Measurements from ENCODE around the gene DIPK1C. TPM values are rescaled to one million over a fixed set of nuclear protein-coding genes. Genes with fewer than 3 reads are reported as not detected.

DIPK1C gene
- total and polyA plus RNA-seq, 2 donors (not counting 1 experiment from before 2014, with no cell fraction given): not detected

DNA sequence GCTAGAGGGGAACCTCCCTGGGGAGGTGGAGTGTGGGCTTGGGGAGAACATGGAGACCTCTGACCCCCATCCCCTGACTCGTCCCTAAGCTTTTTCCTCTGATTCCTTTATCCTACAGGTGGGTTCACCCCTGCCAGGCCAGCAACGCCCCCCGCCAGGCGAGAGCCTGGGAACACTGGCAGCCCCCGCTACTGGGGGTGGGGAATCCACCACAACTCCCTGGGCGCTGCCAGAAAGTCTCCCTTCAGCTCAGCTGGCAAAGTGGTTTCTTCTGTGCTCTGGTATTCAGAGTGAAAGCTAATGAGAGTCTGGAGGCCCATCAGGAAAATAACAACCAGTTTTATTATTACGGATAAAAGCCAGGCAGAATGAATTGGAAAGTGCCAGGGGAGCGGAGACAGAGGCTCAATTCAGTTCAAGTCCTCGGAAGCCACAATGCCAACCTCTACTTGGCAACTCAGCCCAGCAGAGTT is 2.8 kb downstream of the DIPK1C start:
- Histone ChIP-seq H2AFZ (ENCODE audit: insufficient read depth, low read depth, low read length, poor library complexity, severe bottlenecking) (no peak overlapping the region), H3K4me2 (replicated peaks; ENCODE audit: low read depth, low read length, poor library complexity, severe bottlenecking) (no peak overlapping the region), H3K4me1 (ENCODE audit: control insufficient read depth in 2 of 2, insufficient read depth in 2 of 2, low read length in 2 of 2) (peaks cover 7 to 9% of the 10 kb centered on the region in 2 donors), H3K27ac (ENCODE audit: low read length in 2 of 2) (no peak overlapping the region), H3K79me2 (ENCODE audit: control insufficient read depth, insufficient read depth, low read length) (no peaks in the 10 kb centered on the region), H4K20me1 (ENCODE audit: control insufficient read depth, insufficient read depth, low read length, poor library complexity, severe bottlenecking) (no peaks in the 10 kb centered on the region), H3K9me3 (ENCODE audit: control extremely low read depth in 1 of 3, control insufficient read depth in 2 of 3, insufficient read depth in 1 of 3, low read length in 2 of 3) (no peaks in the 10 kb centered on the region), H3K4me3 (ENCODE audit: control extremely low read depth in 1 of 5, extremely low read depth in 1 of 5, insufficient read depth in 1 of 5, low read depth in 2 of 5, low read length in 4 of 5) (no peak overlapping the region), H3K9ac (ENCODE audit: low read length) (no peak overlapping the region), H3K36me3 (replicated peaks in 1 of 2; ENCODE audit: control extremely low read depth in 1 of 2, control insufficient read depth in 1 of 2, extremely low read depth in 1 of 2, insufficient read depth in 2 of 2, low read length in 1 of 2) (no peaks in the 10 kb centered on the region), H3K27me3 (replicated peaks in 1 of 4; ENCODE audit: control extremely low read depth in 1 of 4, control insufficient read depth in 3 of 4, insufficient read depth in 4 of 4, low read length in 3 of 4) (peaks cover 0 to 46% (median 6%) of the 10 kb centered on the region in 4 experiments)
- Mint-ChIP-seq H3K4me1 (peaks cover 7% of the 10 kb centered on the region), H3K27ac (no peak overlapping the region), H3K9me3 (ENCODE audit: insufficient read depth) (no peaks in the 10 kb centered on the region), H3K4me3 (no peak overlapping the region), H3K27me3 (peaks cover 36% of the 10 kb centered on the region)
- no peak for DNase-seq
- ChIA-PET CTCF (no interaction called here), POLR2A (no interaction called here)
- intact Hi-C loops (cut with micrococcal nuclease): no loop called here
- ATAC-seq (ENCODE audit: low read depth): no peak
- TF ChIP-seq, protein P1, sequence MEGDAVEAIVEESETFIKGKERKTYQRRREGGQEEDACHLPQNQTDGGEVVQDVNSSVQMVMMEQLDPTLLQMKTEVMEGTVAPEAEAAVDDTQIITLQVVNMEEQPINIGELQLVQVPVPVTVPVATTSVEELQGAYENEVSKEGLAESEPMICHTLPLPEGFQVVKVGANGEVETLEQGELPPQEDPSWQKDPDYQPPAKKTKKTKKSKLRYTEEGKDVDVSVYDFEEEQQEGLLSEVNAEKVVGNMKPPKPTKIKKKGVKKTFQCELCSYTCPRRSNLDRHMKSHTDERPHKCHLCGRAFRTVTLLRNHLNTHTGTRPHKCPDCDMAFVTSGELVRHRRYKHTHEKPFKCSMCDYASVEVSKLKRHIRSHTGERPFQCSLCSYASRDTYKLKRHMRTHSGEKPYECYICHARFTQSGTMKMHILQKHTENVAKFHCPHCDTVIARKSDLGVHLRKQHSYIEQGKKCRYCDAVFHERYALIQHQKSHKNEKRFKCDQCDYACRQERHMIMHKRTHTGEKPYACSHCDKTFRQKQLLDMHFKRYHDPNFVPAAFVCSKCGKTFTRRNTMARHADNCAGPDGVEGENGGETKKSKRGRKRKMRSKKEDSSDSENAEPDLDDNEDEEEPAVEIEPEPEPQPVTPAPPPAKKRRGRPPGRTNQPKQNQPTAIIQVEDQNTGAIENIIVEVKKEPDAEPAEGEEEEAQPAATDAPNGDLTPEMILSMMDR (IDR thresholded peaks at IDR 0.05): no peak
- no peak for TF ChIP-seq EZH2 (IDR thresholded peaks at IDR 0.05; ENCODE audit: borderline replicate concordance, insufficient read depth, low read depth, low read length, poor library complexity, severe bottlenecking)
- WGBS (ENCODE audit: insufficient coverage): 84% methylated on average over 6 of the region's 9 CpGs

DNA sequence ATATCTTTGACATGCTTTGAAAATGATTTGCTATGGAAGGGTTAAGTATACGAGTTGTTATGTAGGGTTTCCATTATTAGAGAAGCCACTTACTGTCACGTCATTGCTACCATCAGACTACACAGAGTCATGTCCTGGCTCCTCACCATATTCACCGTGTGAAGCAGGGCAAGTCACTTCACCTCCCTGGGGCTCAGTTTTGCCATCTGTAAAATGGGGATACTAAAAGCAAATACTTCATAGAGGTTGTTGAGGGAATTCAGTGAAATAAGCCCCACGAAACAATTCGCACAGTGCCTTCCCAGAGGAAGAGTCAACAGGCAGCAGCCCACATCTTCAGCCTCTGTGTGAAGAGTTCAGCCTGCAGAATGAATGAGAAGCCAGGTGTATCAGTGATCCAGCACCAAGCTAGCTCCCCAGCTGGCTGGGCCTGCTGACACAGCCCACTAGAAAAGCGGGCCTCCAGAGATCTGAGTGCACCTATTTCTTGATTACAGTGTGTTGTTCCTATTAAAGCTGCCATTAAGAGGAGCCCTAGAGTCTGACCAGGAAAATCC is 3.4 kb downstream of the DIPK1C start:
- Mint-ChIP-seq H3K4me1 (peaks cover 7% of the 10 kb centered on the region), H3K27me3 (peaks cover 31% of the 10 kb centered on the region), H3K9me3 (ENCODE audit: insufficient read depth) (no peaks in the 10 kb centered on the region), H3K4me3 (no peak overlapping the region), H3K27ac (no peak overlapping the region)
- CTCF ChIA-PET: no interaction called here
- Histone ChIP-seq H3K4me3 (ENCODE audit: control extremely low read depth in 1 of 5, extremely low read depth in 1 of 5, insufficient read depth in 1 of 5, low read depth in 2 of 5, low read length in 4 of 5) (no peak overlapping the region), H3K9me3 (ENCODE audit: control extremely low read depth in 1 of 3, control insufficient read depth in 2 of 3, insufficient read depth in 1 of 3, low read length in 2 of 3) (no peaks in the 10 kb centered on the region), H4K20me1 (ENCODE audit: control insufficient read depth, insufficient read depth, low read length, poor library complexity, severe bottlenecking) (no peaks in the 10 kb centered on the region), H3K27ac (ENCODE audit: low read length in 2 of 2) (no peak overlapping the region), H3K79me2 (ENCODE audit: control insufficient read depth, insufficient read depth, low read length) (no peaks in the 10 kb centered on the region), H3K4me2 (replicated peaks; ENCODE audit: low read depth, low read length, poor library complexity, severe bottlenecking) (no peak overlapping the region), H3K9ac (ENCODE audit: low read length) (no peak overlapping the region), H3K4me1 (ENCODE audit: control insufficient read depth in 2 of 2, insufficient read depth in 2 of 2, low read length in 2 of 2) (peaks cover 7 to 9% of the 10 kb centered on the region in 2 donors), H3K27me3 (replicated peaks in 1 of 4; ENCODE audit: control extremely low read depth in 1 of 4, control insufficient read depth in 3 of 4, insufficient read depth in 4 of 4, low read length in 3 of 4) (peaks cover 0 to 45% (median 6%) of the 10 kb centered on the region in 4 experiments), H3K36me3 (replicated peaks in 1 of 2; ENCODE audit: control extremely low read depth in 1 of 2, control insufficient read depth in 1 of 2, extremely low read depth in 1 of 2, insufficient read depth in 2 of 2, low read length in 1 of 2) (no peaks in the 10 kb centered on the region), H2AFZ (ENCODE audit: insufficient read depth, low read depth, low read length, poor library complexity, severe bottlenecking) (no peak overlapping the region)
- 93% methylated on average over 3 of the region's 6 CpGs for WGBS (ENCODE audit: insufficient coverage)
- ATAC-seq (ENCODE audit: low read depth): no peak
- POLR2A ChIA-PET: no interaction called here
- intact Hi-C loops (cut with micrococcal nuclease): no loop called here
- no peak for DNase-seq
- no peak for TF ChIP-seq EZH2 (IDR thresholded peaks at IDR 0.05; ENCODE audit: borderline replicate concordance, insufficient read depth, low read depth, low read length, poor library complexity, severe bottlenecking)
- TF ChIP-seq, protein P1 (IDR thresholded peaks at IDR 0.05): no peak

All from B cell (primary cell).